Left ventricle myocardium inferior (tissue), 1 donor: ENCODE data around the gene FRAS1. TPM values are rescaled to one million over a fixed set of nuclear protein-coding genes. Genes with fewer than 3 reads are reported as not detected.

Source experiments
- DNase-seq: peaks from one replicate; pipeline ENCODE4 v3.0.0-alpha.2; 2020
- H3K27ac ChIP-seq: fragments of 200-600 bp; replicated peaks from 2 replicates; pipeline ENCODE4 v1.8.0; 2021
- H3K27me3 ChIP-seq: fragments of 200-600 bp; 2 replicates; pipeline ENCODE4 v1.8.0; 2021; ENCODE audit warnings: low read depth
- H3K36me3 ChIP-seq: fragments of 200-600 bp; 2 replicates; pipeline ENCODE4 v1.8.0; 2021
- H3K4me1 ChIP-seq: fragments of 200-600 bp; 2 replicates; pipeline ENCODE4 v1.8.0; 2021
- H3K4me3 ChIP-seq: fragments of 200-600 bp; 2 replicates; pipeline ENCODE4 v1.8.0; 2021; ENCODE audit warnings: mild to moderate bottlenecking, moderate library complexity
- H3K9me3 ChIP-seq: fragments of 200-600 bp; replicated peaks from 2 replicates; pipeline ENCODE4 v1.8.0; 2021
- intact Hi-C: fragments of 100-400 bp; cut with micrococcal nuclease; formaldehyde crosslinking; loops from one replicate; pipeline ENCODE4 v1.11.0; 2022
- total RNA-seq: library from RNA; stranded (reverse); fragmentation: NEBNext Ultra II Directional; extraction: Animal tissue kit (Norgen Biotek cat#: 25700); gene quantifications from one replicate; pipeline ENCODE4 v1.2.1, GENCODE V29; 2021
- TF ChIP-seq, protein P1 (sequence below): fragments of 200-600 bp; IDR thresholded peaks from 2 replicates; pipeline ENCODE4 v1.8.0; 2021; ENCODE audit warnings: antibody characterized with exemption, mild to moderate bottlenecking, borderline replicate concordance
- donor health status: DM: no; HTN: yes; CAD: no; lungs with severe emphysema.

FRAS1 gene
- total RNA-seq, 1 donor from 2014 or later: 1.4 TPM

GRCh38 chr4:78509043-78509442 is 451.9 kb downstream of the FRAS1 start:
- Histone ChIP-seq H3K9me3 (no peaks in the 10 kb centered on the region), H3K36me3 (no peaks in the 10 kb centered on the region), H3K27me3 (no peaks in the 10 kb centered on the region), H3K27ac (no peak overlapping the region), H3K4me1 (no peaks in the 10 kb centered on the region), H3K4me3 (no peak overlapping the region)
- intact Hi-C loops: no loop called here
- TF ChIP-seq, protein P1, sequence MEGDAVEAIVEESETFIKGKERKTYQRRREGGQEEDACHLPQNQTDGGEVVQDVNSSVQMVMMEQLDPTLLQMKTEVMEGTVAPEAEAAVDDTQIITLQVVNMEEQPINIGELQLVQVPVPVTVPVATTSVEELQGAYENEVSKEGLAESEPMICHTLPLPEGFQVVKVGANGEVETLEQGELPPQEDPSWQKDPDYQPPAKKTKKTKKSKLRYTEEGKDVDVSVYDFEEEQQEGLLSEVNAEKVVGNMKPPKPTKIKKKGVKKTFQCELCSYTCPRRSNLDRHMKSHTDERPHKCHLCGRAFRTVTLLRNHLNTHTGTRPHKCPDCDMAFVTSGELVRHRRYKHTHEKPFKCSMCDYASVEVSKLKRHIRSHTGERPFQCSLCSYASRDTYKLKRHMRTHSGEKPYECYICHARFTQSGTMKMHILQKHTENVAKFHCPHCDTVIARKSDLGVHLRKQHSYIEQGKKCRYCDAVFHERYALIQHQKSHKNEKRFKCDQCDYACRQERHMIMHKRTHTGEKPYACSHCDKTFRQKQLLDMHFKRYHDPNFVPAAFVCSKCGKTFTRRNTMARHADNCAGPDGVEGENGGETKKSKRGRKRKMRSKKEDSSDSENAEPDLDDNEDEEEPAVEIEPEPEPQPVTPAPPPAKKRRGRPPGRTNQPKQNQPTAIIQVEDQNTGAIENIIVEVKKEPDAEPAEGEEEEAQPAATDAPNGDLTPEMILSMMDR: no peak
- no peak for DNase-seq

DNA sequence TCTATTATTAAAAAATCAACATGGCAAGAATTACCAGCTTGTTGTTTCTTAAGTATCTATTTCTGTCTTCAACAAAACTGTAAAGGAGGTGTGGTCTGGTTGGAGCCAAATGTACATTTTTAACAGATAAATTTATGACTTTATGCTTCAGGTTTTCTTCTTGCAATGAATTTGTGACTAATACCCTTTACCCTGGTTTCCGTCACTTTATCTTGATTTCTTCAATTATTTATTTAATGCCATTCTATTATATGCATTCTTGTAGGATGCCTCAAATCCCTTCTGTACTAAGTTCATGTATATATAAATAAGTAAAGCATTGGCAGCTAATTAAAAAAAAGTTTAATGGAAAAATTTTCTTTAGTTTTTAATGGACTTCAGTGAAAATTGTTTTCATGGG is 453.0 kb downstream of the FRAS1 start:
- H3K27me3 ChIP-seq: no peaks in the 10 kb centered on the region
- H3K27ac ChIP-seq: no peak overlapping the region
- no peak for DNase-seq
- H3K4me1 ChIP-seq: no peaks in the 10 kb centered on the region
- H3K9me3 ChIP-seq: no peaks in the 10 kb centered on the region
- intact Hi-C loops: loop anchor here (10.0 kb wide), 1 partner anchor 545 kb away; no protein-coding TSS in a partner anchor
- H3K36me3 ChIP-seq: no peaks in the 10 kb centered on the region
- TF ChIP-seq, protein P1: no peak
- H3K4me3 ChIP-seq: no peak overlapping the region

- intact Hi-C loops: loop anchor here (10.0 kb wide), 1 partner anchor 546 kb away; no protein-coding TSS in a partner anchor
- H3K4me3 ChIP-seq: no peak overlapping the region
- no peaks in the 10 kb centered on the region for H3K9me3 ChIP-seq
- H3K27me3 ChIP-seq: no peaks in the 10 kb centered on the region
- H3K36me3 ChIP-seq: no peaks in the 10 kb centered on the region
- no peaks in the 10 kb centered on the region for H3K4me1 ChIP-seq
- TF ChIP-seq, protein P1: no peak
- H3K27ac ChIP-seq: no peak overlapping the region
- DNase-seq: no peak
These were observed 453.6 kb downstream of the FRAS1 start for GRCh38 chr4:78510681-78511080.

- Histone ChIP-seq H3K27me3 (no peaks in the 10 kb centered on the region), H3K36me3 (no peaks in the 10 kb centered on the region), H3K4me1 (peaks cover 6% of the 10 kb centered on the region), H3K9me3 (no peaks in the 10 kb centered on the region), H3K27ac (no peak overlapping the region), H3K4me3 (no peak overlapping the region)
- intact Hi-C loops: loop anchor here (10.0 kb wide), 1 partner anchor 548 kb away; no protein-coding TSS in a partner anchor
- DNase-seq: no peak
- TF ChIP-seq, protein P1: no peak
These were observed 455.3 kb downstream of the FRAS1 start for GRCh38 chr4:78512357-78512920.

- Histone ChIP-seq H3K27me3 (no peaks in the 10 kb centered on the region), H3K4me1 (peaks cover 6% of the 10 kb centered on the region), H3K9me3 (no peaks in the 10 kb centered on the region), H3K4me3 (no peak overlapping the region), H3K27ac (no peak overlapping the region), H3K36me3 (no peaks in the 10 kb centered on the region)
- DNase-seq: no peak
- intact Hi-C loops: loop anchor here (10.0 kb wide), 1 partner anchor 549 kb away; no protein-coding TSS in a partner anchor
- TF ChIP-seq, protein P1: no peak
These were observed 456.4 kb downstream of the FRAS1 start for GRCh38 chr4:78513411-78513975.
